SW 1271 (cell line): ENCODE measurements around the gene SLC16A8.
A peak's percentile ranks its signal among the peaks of the same experiment; 100 is the strongest.

Experiments used
- DNase-seq, 2 experiments: peaks; one replicate each; lab custom pipeline; 2025; lab: John Stamatoyannopoulos, UW

The SLC16A8 gene

GRCh38 chr22:38072322-38073149 is 11.4 kb downstream of the SLC16A8 start:
- no peak for DNase-seq

- no peak for DNase-seq
These were observed 12.3 kb downstream of the SLC16A8 start for GRCh38 chr22:38071421-38072321.

GRCh38 chr22:38070250-38070921 is 13.6 kb downstream of the SLC16A8 start:
- no peak for DNase-seq

GRCh38 chr22:38069372-38070249 is 14.4 kb downstream of the SLC16A8 start:
- no peak for DNase-seq

- no peak for DNase-seq
These were observed 15.2 kb downstream of the SLC16A8 start for GRCh38 chr22:38068641-38069371.

- no peak for DNase-seq
These were observed 16.1 kb downstream of the SLC16A8 start for GRCh38 chr22:38067761-38068360.

GRCh38 chr22:38067028-38067415 is 17.0 kb downstream of the SLC16A8 start:
- no peak for DNase-seq

- no peak for DNase-seq
These were observed 17.5 kb downstream of the SLC16A8 start for GRCh38 chr22:38066381-38067027.

- DNase-seq: no peak
These were observed 18.4 kb downstream of the SLC16A8 start for GRCh38 chr22:38065539-38065938.

GRCh38 chr22:38062791-38063190 is 21.2 kb downstream of the SLC16A8 start:
- DNase-seq: no peak

- peak; percentile 60 to 84 for DNase-seq
These were observed 26.8 kb downstream of the SLC16A8 start, which contains the start of gene PICK1 for GRCh38 chr22:38056969-38057891. TSS of gene PICK1 (plus strand) at chr22:38057404. CDS start at chr22:38057810, 406 bp downstream.

GRCh38 chr22:38051900-38052862 is 31.8 kb downstream of the SLC16A8 start:
- DNase-seq: peak; percentile 31 to 70

GRCh38 chr22:38051261-38051660 is 32.7 kb downstream of the SLC16A8 start:
- no peak for DNase-seq

- DNase-seq: no peak
These were observed 33.3 kb downstream of the SLC16A8 start for GRCh38 chr22:38050720-38051119.

- no peak for DNase-seq
These were observed 34.0 kb downstream of the SLC16A8 start for GRCh38 chr22:38049812-38050619.

GRCh38 chr22:38046070-38046748 is 37.8 kb downstream of the SLC16A8 start:
- DNase-seq: no peak
